Progenitor cell of endocrine pancreas (in vitro differentiated cells): Measurements from ENCODE around the gene TENT4A. TPM values are rescaled to one million over a fixed set of nuclear protein-coding genes. Genes with fewer than 3 reads are reported as not detected.

Source experiments
- DNase-seq: peaks from one replicate; pipeline ENCODE4 v3.0.0; 2021; ENCODE audit warnings: low spot score; ENCODE audit not compliant: unreplicated experiment
- H3K27ac Mint-ChIP-seq: 2 replicates; pipeline ENCODE4 v1.8.0; 2021; ENCODE audit warnings: mild to moderate bottlenecking, moderate library complexity, mixed read lengths
- H3K27me3 Mint-ChIP-seq: 2 replicates; pipeline ENCODE4 v1.8.0; 2021; ENCODE audit warnings: mixed read lengths
- H3K36me3 Mint-ChIP-seq: 2 replicates; pipeline ENCODE4 v1.8.0; 2022; ENCODE audit warnings: mixed read lengths; ENCODE audit not compliant: insufficient read depth
- H3K4me1 Mint-ChIP-seq: 2 replicates; pipeline ENCODE4 v1.8.0; 2021; ENCODE audit warnings: low read depth, mixed read lengths
- H3K4me3 Mint-ChIP-seq: 2 replicates; pipeline ENCODE4 v1.8.0; 2021; ENCODE audit warnings: low read depth, mild to moderate bottlenecking, moderate library complexity, mixed read lengths
- H3K9me3 Mint-ChIP-seq: 2 replicates; pipeline ENCODE4 v1.8.0; 2021; ENCODE audit warnings: low read depth, mixed read lengths
- total RNA-seq: library from RNA; stranded (reverse); gene quantifications from 2 replicates; pipeline ENCODE4 v1.2.1, GENCODE V29; 2021
- TF ChIP-seq, protein P1 (sequence below): fragments of 200-600 bp; sonication (generic); IDR thresholded peaks from one replicate; pipeline ENCODE4 v1.5.0; 2021; ENCODE audit warnings: antibody characterized with exemption, mild to moderate bottlenecking; ENCODE audit not compliant: unreplicated experiment

TENT4A gene
- total RNA-seq, 1 donor from 2014 or later = 30.0 TPM

DNA sequence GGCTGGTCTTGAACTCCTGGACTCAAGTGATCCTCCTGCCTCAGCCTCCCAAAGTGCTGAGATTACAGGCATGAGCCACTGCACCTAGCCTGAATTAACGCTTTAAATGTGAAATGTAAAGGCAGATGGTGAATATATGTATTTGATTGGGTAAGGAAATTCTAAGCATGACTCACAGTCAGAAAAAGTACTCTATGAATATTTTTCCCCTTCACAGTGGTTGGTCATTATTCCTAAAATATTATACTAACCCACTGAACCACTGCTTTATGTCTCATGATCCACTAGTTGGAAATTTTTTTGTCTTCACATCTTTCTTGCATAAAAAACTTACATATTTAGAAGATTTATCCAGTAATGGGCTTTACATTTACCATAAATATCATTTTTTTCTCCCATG lies 14.5 kb upstream of the TENT4A start:
- DNase-seq = no peak
- no peaks in the 10 kb centered on the region for H3K36me3 Mint-ChIP-seq
- peaks cover 4% of the 10 kb centered on the region for H3K4me1 Mint-ChIP-seq
- peaks cover 30% of the 10 kb centered on the region for H3K27me3 Mint-ChIP-seq
- no peak overlapping the region for H3K4me3 Mint-ChIP-seq
- H3K9me3 Mint-ChIP-seq = no peaks in the 10 kb centered on the region
- TF ChIP-seq, protein P1, sequence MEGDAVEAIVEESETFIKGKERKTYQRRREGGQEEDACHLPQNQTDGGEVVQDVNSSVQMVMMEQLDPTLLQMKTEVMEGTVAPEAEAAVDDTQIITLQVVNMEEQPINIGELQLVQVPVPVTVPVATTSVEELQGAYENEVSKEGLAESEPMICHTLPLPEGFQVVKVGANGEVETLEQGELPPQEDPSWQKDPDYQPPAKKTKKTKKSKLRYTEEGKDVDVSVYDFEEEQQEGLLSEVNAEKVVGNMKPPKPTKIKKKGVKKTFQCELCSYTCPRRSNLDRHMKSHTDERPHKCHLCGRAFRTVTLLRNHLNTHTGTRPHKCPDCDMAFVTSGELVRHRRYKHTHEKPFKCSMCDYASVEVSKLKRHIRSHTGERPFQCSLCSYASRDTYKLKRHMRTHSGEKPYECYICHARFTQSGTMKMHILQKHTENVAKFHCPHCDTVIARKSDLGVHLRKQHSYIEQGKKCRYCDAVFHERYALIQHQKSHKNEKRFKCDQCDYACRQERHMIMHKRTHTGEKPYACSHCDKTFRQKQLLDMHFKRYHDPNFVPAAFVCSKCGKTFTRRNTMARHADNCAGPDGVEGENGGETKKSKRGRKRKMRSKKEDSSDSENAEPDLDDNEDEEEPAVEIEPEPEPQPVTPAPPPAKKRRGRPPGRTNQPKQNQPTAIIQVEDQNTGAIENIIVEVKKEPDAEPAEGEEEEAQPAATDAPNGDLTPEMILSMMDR = no peak
- no peak overlapping the region for H3K27ac Mint-ChIP-seq

DNA sequence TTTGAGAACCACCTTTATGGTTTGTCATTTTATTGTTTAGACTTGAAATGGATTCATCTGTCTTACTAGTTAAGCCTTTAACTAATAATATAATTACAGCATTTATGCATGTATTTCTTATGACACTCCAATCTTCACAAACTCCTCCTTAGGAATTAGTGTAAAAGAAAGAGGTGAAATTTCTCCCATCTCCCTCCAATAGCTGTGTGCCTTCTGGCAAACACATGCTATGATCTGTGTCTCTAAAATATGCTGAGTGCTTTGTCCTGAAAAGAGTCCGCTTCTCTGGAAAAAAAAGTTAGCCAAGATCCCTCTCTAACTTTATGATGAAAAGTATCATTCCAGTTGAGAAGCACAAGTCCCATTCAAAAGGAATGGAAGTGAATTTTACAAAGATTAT lies 13.9 kb upstream of the TENT4A start:
- Mint-ChIP-seq H3K9me3 (no peaks in the 10 kb centered on the region), H3K4me3 (no peak overlapping the region), H3K36me3 (no peaks in the 10 kb centered on the region), H3K4me1 (peaks cover 4% of the 10 kb centered on the region), H3K27me3 (peaks cover 30% of the 10 kb centered on the region), H3K27ac (no peak overlapping the region)
- no peak for DNase-seq
- TF ChIP-seq, protein P1 = no peak

DNA sequence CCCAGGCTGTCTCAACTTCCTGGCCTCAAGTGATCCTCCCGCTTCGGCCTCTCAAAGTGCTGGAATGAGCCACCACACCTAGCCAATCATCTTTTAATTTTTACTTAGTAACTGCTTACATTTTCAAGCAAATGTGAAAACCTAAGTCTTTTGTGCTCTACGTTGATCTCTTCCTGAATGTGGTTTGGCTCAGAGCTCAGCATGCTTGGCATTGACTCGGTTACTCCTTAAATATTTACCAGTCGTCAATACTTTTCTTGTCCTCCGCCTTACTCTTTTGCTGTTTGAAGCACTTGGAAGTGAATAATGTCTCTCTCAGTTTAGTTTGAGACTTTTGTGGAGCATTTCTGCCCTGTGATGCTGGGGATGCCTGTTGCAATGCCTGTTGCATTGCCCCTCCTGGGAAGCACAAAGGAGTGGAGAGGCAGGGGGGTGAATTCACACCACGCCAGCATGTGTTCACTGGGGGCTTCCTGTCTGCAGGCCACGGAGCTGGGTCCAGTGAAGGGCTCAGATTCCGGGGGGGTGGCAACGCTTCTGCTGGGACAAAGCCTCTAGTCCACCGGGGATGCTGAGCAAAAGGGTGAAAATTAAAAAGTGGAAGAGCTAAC lies 13.1 kb upstream of the TENT4A start:
- Mint-ChIP-seq H3K4me3 (no peak overlapping the region), H3K27me3 (peaks cover 32% of the 10 kb centered on the region)

DNA sequence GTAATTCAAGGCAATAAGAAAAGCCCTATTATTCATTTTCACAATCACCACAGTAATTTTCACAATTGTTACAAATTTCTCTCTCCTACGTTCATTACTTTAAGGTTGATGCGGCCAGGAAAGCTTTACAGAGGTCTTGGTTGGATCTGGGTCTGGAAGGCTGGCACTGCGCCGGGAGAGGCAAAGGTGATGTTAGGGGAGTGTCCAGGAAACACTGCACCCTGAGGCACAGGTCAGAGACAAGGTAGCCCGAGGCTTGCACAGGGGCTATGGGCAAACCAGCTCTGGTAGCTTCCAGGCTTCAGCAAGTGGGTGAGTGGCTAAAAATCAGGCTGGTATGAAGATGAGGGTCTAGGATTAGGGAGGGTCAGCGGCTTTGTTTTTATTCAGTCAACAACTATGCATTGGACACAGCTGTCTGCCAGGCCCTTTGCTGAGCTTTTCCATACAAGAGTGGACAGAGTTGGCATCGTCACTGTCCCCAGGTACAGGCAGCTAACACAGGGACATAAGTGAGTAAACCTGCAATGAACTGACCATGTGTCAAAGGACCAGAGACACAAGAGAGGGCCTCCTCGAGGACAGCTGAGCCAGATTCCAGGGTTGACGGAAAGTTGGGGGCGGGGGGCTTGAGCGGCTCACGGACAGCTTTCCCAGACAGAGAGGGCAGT lies 12.4 kb upstream of the TENT4A start:
- Mint-ChIP-seq H3K27me3 (peaks cover 35% of the 10 kb centered on the region), H3K36me3 (no peaks in the 10 kb centered on the region), H3K4me3 (no peak overlapping the region), H3K27ac (no peak overlapping the region), H3K9me3 (no peaks in the 10 kb centered on the region), H3K4me1 (peaks cover 4% of the 10 kb centered on the region)
- no peak for DNase-seq
- TF ChIP-seq, protein P1 = no peak

More for the DNA sequence above, 13.1 kb upstream of the TENT4A start:
- no peak overlapping the region for H3K27ac Mint-ChIP-seq
- DNase-seq = no peak
- TF ChIP-seq, protein P1 = no peak
- H3K36me3 Mint-ChIP-seq = no peaks in the 10 kb centered on the region
- peaks cover 4% of the 10 kb centered on the region for H3K4me1 Mint-ChIP-seq
- H3K9me3 Mint-ChIP-seq = no peaks in the 10 kb centered on the region

DNA sequence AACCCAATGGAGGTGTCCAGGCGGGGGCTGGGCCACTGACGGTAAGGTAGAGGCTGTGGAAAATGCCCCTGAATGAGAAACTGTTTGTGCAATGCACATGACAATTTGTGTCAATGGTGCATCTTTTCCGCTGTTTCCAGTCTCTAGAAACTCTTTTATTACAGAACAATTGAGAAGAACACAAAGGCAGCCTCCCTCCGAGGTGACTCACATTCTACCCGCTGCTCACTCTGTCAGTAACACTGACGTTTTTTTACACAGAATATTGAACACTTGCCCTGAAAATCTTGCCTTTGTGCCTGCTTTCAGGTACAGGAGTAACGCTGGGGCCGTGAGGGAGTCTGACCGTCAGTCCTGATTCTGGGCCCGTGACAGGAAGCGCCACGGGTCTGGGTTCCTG lies 11.7 kb upstream of the TENT4A start:
- no peak overlapping the region for H3K4me3 Mint-ChIP-seq
- no peak overlapping the region for H3K27ac Mint-ChIP-seq
- no peaks in the 10 kb centered on the region for H3K36me3 Mint-ChIP-seq
- TF ChIP-seq, protein P1 = no peak
- no peak for DNase-seq
- no peaks in the 10 kb centered on the region for H3K9me3 Mint-ChIP-seq
- peaks cover 4% of the 10 kb centered on the region for H3K4me1 Mint-ChIP-seq
- H3K27me3 Mint-ChIP-seq = peaks cover 33% of the 10 kb centered on the region
